Measurements from ENCODE around the gene SCD. TPM values are rescaled to one million over a fixed set of nuclear protein-coding genes. Genes with fewer than 3 reads are reported as not detected.

The SCD gene
- total and polyA plus RNA-seq, 2 of the 13 experiments (the other 11 are each of a cell fraction or from before 2014, with no cell fraction given), result 492 to 512 TPM

DNA sequence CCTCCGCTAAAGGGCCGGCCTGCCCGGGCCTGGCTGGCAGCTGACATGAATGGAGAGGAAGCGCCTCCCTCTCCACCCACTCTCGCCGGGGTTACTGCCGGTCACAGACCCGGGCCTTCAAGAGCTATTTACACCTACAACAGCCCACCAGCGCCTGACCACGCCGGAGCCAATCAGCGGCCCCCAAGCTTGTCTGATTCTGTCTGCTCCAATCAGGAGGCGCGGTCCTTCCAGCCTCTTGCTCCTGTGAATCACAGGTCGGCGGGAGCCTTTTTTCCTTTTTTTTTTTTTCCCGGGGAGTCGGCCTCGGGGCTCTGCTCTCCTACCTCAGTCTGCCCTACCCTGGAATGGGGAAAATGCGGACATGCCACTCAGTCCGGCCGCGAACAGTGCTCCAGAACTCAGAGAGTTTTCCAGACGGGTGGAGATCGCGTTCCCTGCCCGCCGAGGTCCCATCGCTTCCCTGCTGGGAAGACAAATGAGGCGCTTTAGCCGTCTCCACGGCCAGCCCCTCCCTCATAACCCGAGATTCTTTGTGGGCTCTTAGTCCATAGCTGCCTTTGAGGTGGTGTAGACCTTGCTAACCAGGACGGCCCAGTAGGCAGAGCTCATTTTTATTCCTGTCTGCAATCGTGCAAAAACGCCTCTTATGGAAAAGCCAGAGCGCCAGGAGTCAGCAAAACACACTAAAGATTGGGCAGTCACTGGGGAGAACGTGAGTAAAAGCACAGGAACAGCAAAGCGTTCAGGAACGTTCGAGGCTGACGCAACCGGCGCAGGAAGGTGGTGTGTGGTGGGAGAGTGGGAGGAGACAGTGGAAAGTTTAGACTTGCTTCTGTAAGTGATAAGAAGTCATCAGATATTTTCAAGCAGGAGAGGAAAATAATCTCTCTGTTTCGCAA lies 26.5 kb downstream of the SCD start (continued):
- TF ChIP-seq, protein P1, sequence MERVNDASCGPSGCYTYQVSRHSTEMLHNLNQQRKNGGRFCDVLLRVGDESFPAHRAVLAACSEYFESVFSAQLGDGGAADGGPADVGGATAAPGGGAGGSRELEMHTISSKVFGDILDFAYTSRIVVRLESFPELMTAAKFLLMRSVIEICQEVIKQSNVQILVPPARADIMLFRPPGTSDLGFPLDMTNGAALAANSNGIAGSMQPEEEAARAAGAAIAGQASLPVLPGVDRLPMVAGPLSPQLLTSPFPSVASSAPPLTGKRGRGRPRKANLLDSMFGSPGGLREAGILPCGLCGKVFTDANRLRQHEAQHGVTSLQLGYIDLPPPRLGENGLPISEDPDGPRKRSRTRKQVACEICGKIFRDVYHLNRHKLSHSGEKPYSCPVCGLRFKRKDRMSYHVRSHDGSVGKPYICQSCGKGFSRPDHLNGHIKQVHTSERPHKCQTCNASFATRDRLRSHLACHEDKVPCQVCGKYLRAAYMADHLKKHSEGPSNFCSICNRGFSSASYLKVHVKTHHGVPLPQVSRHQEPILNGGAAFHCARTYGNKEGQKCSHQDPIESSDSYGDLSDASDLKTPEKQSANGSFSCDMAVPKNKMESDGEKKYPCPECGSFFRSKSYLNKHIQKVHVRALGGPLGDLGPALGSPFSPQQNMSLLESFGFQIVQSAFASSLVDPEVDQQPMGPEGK (CRISPR knock-in tag; IDR thresholded peaks at IDR 0.05), result peak; percentile 41
- TF ChIP-seq, protein P2, sequence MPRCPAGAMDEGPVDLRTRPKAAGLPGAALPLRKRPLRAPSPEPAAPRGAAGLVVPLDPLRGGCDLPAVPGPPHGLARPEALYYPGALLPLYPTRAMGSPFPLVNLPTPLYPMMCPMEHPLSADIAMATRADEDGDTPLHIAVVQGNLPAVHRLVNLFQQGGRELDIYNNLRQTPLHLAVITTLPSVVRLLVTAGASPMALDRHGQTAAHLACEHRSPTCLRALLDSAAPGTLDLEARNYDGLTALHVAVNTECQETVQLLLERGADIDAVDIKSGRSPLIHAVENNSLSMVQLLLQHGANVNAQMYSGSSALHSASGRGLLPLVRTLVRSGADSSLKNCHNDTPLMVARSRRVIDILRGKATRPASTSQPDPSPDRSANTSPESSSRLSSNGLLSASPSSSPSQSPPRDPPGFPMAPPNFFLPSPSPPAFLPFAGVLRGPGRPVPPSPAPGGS (CRISPR knock-in tag; IDR thresholded peaks at IDR 0.05), result no peak
- no peak for TF ChIP-seq SRSF1 (optimal IDR thresholded peaks at IDR 0.05; ENCODE audit: low read depth, low read length)
- TF ChIP-seq, protein P3, sequence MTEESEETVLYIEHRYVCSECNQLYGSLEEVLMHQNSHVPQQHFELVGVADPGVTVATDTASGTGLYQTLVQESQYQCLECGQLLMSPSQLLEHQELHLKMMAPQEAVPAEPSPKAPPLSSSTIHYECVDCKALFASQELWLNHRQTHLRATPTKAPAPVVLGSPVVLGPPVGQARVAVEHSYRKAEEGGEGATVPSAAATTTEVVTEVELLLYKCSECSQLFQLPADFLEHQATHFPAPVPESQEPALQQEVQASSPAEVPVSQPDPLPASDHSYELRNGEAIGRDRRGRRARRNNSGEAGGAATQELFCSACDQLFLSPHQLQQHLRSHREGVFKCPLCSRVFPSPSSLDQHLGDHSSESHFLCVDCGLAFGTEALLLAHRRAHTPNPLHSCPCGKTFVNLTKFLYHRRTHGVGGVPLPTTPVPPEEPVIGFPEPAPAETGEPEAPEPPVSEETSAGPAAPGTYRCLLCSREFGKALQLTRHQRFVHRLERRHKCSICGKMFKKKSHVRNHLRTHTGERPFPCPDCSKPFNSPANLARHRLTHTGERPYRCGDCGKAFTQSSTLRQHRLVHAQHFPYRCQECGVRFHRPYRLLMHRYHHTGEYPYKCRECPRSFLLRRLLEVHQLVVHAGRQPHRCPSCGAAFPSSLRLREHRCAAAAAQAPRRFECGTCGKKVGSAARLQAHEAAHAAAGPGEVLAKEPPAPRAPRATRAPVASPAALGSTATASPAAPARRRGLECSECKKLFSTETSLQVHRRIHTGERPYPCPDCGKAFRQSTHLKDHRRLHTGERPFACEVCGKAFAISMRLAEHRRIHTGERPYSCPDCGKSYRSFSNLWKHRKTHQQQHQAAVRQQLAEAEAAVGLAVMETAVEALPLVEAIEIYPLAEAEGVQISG (CRISPR knock-in tag; IDR thresholded peaks at IDR 0.05), result peak; percentile 70
- TF ChIP-seq, protein P4, sequence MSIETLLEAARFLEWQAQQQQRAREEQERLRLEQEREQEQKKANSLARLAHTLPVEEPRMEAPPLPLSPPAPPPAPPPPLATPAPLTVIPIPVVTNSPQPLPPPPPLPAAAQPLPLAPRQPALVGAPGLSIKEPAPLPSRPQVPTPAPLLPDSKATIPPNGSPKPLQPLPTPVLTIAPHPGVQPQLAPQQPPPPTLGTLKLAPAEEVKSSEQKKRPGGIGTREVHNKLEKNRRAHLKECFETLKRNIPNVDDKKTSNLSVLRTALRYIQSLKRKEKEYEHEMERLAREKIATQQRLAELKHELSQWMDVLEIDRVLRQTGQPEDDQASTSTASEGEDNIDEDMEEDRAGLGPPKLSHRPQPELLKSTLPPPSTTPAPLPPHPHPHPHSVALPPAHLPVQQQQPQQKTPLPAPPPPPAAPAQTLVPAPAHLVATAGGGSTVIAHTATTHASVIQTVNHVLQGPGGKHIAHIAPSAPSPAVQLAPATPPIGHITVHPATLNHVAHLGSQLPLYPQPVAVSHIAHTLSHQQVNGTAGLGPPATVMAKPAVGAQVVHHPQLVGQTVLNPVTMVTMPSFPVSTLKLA (IDR thresholded peaks at IDR 0.05), result peak; percentile 40
- TF ChIP-seq ZNF335 (CRISPR knock-in tag; IDR thresholded peaks at IDR 0.05), result no peak
- TF ChIP-seq, protein P5, sequence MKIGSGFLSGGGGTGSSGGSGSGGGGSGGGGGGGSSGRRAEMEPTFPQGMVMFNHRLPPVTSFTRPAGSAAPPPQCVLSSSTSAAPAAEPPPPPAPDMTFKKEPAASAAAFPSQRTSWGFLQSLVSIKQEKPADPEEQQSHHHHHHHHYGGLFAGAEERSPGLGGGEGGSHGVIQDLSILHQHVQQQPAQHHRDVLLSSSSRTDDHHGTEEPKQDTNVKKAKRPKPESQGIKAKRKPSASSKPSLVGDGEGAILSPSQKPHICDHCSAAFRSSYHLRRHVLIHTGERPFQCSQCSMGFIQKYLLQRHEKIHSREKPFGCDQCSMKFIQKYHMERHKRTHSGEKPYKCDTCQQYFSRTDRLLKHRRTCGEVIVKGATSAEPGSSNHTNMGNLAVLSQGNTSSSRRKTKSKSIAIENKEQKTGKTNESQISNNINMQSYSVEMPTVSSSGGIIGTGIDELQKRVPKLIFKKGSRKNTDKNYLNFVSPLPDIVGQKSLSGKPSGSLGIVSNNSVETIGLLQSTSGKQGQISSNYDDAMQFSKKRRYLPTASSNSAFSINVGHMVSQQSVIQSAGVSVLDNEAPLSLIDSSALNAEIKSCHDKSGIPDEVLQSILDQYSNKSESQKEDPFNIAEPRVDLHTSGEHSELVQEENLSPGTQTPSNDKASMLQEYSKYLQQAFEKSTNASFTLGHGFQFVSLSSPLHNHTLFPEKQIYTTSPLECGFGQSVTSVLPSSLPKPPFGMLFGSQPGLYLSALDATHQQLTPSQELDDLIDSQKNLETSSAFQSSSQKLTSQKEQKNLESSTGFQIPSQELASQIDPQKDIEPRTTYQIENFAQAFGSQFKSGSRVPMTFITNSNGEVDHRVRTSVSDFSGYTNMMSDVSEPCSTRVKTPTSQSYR (CRISPR knock-in tag; IDR thresholded peaks at IDR 0.05; ENCODE audit: borderline replicate concordance), result no peak
- TF ChIP-seq ZNF333 (CRISPR knock-in tag; IDR thresholded peaks at IDR 0.05; ENCODE audit: borderline replicate concordance), result 0 out of 2 replicates have a peak, but pooled peaks have one; percentile 40
- TF ChIP-seq ZNF879 (CRISPR knock-in tag; IDR thresholded peaks at IDR 0.05), result no peak
- peak; percentile 34; the same call in 1 of the 2 replicates for TF ChIP-seq ZNF230 (CRISPR knock-in tag; IDR thresholded peaks at IDR 0.05)
- TF ChIP-seq ZNF337 (CRISPR knock-in tag; IDR thresholded peaks at IDR 0.05; ENCODE audit: borderline replicate concordance, low read depth), result no peak; the same call in 1 of the 2 replicates
- TF ChIP-seq DPF2 (CRISPR knock-in tag; IDR thresholded peaks at IDR 0.05; ENCODE audit: borderline replicate concordance, low read depth), result no peak
- no peak for TF ChIP-seq SMARCE1 (IDR thresholded peaks at IDR 0.05; ENCODE audit: borderline replicate concordance)
- no peak for TF ChIP-seq ZMYM2 (CRISPR knock-in tag; IDR thresholded peaks at IDR 0.05)
- TF ChIP-seq TMF1 (CRISPR knock-in tag; IDR thresholded peaks at IDR 0.05; ENCODE audit: low read depth), result peak; percentile 24
- TF ChIP-seq HNF4A (CRISPR knock-in tag; IDR thresholded peaks at IDR 0.05), result peak; percentile 12; the same call in 1 of the 2 replicates
